Measurements from ENCODE around the gene TAAR8. TPM values are rescaled to one million over a fixed set of nuclear protein-coding genes. Genes with fewer than 3 reads are reported as not detected.
A peak's percentile ranks its signal among the peaks of the same experiment; 100 is the strongest.
"Not testable (repeated sequence)": the region's sequence is repeated elsewhere in the genome, so short reads cannot be mapped to it uniquely, and the experiment has no call there.

TAAR8 gene
- total RNA-seq = not detected

DNA sequence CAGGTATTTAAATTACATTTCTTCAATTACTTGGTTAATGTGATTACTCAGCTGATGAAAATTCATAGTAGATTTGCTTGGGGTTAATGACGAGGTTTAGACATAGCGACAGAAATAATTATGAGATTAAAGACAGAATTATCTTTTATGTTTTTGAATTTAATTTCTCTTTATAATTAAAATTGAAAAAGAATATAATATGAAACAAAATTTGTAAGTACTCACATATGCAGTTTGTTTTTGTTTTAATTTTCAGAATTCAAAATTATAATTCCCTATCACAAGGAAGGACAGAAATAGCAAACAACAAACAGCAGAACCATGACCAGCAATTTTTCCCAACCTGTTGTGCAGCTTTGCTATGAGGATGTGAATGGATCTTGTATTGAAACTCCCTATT, at the start of gene TAAR8:
TSS of gene TAAR8 (plus strand) at position 301 of the 400 bp plus-strand sequence. CDS start at position 322, 21 bp downstream.
- FAIRE-seq (no peak), DNase-seq (ENCODE audit: low spot score in 2 of 2) (no peak)

GRCh38 chr6:132504757-132505156, 47.7 kb upstream of the TAAR8 start:
- no peak for FAIRE-seq
- DNase-seq (ENCODE audit: low spot score in 2 of 2) = no peak

GRCh38 chr6:132505158-132505557, 47.3 kb upstream of the TAAR8 start:
- no peak for DNase-seq (ENCODE audit: low spot score in 2 of 2)
- FAIRE-seq = no peak

GRCh38 chr6:132506461-132506860, 46.0 kb upstream of the TAAR8 start:
- no peak for DNase-seq (ENCODE audit: low spot score in 2 of 2)
- no peak for FAIRE-seq

- DNase-seq (ENCODE audit: low spot score in 2 of 2) (no peak), FAIRE-seq (no peak)
Measured at GRCh38 chr6:132506869-132507808, 45.3 kb upstream of the TAAR8 start.

GRCh38 chr6:132511210-132511830, 41.2 kb upstream of the TAAR8 start:
- FAIRE-seq = no peak
- no peak for DNase-seq (ENCODE audit: low spot score in 2 of 2)

DNA sequence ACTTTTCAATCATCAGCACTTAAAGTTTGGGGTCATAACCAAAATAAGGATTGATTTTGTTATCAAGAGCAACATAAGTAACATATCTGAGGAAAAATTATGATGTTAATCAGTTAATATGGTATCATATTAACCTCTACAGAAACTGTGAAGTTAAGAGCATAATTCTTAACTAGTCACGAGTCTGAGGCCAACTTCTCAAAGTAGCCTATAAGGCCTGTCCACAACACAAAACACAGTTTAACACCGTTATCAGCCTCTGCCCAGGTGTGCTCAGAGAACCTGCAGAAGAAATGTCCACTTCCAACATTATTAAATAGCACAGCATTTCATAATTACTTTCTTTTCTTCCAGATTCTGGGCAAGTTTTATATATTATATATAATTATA, 40.6 kb upstream of the TAAR8 start:
- DNase-seq (ENCODE audit: low spot score in 2 of 2) = no peak
- FAIRE-seq = no peak

- no peak for FAIRE-seq
Measured at GRCh38 chr6:132512342-132512637, 40.2 kb upstream of the TAAR8 start.

DNA sequence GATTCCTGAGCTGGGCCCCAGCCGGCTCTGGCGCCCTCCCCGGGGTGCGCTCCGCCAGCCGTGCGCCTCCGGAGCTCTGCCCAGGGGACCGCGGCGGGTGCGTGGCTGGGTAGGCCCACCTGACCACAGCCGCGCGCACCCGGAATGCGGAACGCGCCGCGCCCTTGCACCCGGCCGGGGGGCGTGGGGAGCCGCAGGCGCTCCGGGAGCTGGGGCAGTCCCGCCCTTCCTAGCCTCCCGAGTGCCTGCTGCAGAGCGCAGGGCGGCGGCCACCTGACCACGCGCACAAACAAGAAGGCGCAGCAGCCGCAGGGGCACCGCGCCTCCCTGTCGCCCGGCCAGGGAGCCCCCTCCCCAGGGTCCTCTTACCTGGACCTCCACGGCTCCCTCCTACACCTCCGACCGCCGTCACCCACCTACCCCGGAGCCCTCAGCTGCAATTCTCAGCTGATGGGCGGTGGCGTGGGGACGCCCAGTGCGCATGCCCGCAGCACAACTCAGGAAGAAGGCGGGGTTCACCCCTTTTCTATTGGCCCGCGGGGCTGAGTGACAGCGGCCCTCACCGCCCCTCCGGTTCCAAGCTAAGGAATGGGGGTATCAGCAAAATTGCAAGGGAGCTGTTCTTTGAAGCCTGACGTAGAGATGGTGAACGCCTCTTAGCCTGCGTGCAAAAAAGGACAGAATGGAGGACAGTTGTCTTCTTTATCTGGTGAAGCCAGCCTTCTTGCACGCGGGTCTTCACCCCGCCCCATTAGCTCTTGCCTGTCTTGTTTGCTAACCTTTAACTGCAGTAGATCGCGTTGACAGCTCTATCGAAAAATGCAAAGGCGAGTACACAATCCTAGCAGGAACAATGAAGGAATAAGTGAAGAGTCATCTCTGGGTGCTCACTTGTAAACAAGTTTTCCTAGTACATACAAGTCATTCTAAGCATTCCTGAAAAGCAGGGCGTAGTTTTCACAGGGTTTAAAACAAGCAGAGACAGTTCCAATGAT, 39.5 kb upstream of the TAAR8 start, which contains the start of gene STX7:
TSS of gene STX7 (minus strand) at position 479 of the 995 bp plus-strand sequence. CDS start 9,586 bp downstream, outside the sequence.
- DNase-seq (ENCODE audit: low spot score in 2 of 2) (peak; percentile 88 to 89), FAIRE-seq (no peak)

More at GRCh38 chr6:132512342-132512637, 40.2 kb upstream of the TAAR8 start:
- DNase-seq (ENCODE audit: low spot score in 2 of 2) = no peak

DNA sequence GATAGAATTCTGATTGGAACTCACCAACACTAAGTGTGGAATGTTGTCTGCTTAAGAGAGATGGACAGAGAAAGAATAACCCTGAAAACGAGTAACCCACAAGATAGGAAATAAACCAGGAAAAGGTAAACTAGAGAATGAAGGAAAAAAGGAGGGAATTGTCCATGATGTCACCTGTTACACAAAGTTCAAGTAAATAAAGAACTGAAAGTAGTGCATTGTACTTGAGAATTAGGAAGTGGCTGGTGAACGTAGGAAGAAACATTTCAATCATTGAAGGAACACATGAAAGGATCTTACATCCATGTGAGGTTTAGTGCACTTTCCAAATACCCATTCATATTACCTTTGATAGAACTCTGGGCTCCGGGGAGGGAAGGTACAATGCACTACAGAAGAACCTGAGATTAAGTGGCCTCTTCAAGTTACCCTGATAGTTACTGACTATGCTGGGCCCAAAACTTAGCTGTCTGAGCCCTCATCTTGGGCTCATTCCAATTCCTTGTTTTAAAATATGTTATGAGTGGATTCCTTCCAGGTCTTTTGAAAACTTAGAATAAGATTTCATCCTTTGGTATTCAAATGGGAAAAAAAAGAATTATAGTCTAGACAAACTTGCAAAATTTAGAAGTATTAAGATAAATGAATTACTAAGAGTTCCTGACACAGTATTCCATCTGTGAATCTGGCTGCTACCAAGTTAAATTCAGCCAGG, 38.5 kb upstream of the TAAR8 start:
- FAIRE-seq (no peak), DNase-seq (ENCODE audit: low spot score in 2 of 2) (no peak)

DNA sequence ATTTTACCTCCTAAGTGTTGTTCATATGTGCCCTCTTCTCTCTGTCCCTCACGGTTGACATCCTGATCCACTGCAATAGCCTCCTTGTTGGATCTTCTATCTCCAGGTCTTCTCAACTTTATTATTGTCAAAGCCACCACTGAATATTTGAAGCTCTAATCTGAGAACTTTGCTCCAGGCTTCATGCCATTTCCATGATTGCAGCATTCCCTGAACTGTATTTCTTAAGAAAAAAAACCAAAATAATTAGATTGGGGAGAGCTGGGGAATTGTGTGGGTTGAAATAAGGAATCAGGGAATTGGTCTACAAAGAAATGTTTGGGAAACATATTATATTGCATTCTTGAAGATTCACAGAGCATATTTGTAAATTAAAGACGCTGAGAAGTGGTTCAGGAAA, 37.1 kb upstream of the TAAR8 start:
- FAIRE-seq = no peak

GRCh38 chr6:132520953-132521352, 31.5 kb upstream of the TAAR8 start:
- DNase-seq (ENCODE audit: low spot score in 2 of 2) (no peak), FAIRE-seq (no peak)

More for the DNA sequence above, 37.1 kb upstream of the TAAR8 start:
- no peak for DNase-seq (ENCODE audit: low spot score in 2 of 2)

- no peak for FAIRE-seq
- DNase-seq (ENCODE audit: low spot score in 2 of 2) = no peak
Measured at GRCh38 chr6:132524646-132525045, 27.8 kb upstream of the TAAR8 start.

DNA sequence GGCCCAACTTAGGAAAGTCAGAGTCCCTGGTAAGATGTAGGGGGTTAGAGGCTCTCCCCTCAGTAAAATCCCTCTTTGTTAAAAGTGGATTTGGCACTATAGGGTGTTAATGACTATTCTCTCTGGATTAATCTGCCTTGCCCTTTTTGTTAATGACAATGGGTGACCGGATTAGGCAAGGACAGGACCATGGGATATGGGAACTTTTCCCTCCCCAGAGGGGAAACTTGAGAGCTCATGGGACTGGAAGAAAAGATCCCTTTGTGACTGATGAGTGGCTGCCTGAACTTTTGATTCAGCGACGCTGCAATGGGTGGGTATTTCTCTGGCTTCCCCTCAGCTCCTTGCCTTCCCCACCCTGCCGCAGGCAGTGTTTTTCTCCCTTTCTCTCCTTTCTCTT, 26.6 kb upstream of the TAAR8 start:
- no peak for DNase-seq (ENCODE audit: low spot score in 2 of 2)
- FAIRE-seq = no peak

GRCh38 chr6:132526461-132526860, 26.0 kb upstream of the TAAR8 start:
- no peak for FAIRE-seq
- DNase-seq (ENCODE audit: low spot score in 2 of 2) = no peak

DNA sequence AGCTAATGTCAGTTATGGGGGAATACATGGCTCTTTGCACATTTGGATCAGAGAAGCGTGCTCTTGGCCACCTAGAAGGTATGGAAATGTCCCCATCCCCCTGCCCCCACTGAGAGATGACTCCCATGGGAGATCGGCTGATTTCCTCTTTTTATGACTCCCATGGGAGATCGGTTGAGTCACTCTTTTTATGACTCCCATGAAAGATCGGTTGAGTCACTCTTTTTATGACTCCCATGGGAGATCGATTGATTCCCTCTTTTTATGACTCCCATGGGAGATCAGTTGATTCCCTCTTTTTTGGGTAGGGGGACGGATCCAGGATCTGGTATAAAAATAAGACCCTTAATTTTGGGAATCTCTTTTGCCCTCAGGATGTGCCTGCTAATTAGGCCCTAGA, 24.7 kb upstream of the TAAR8 start:
- no peak for FAIRE-seq

DNA sequence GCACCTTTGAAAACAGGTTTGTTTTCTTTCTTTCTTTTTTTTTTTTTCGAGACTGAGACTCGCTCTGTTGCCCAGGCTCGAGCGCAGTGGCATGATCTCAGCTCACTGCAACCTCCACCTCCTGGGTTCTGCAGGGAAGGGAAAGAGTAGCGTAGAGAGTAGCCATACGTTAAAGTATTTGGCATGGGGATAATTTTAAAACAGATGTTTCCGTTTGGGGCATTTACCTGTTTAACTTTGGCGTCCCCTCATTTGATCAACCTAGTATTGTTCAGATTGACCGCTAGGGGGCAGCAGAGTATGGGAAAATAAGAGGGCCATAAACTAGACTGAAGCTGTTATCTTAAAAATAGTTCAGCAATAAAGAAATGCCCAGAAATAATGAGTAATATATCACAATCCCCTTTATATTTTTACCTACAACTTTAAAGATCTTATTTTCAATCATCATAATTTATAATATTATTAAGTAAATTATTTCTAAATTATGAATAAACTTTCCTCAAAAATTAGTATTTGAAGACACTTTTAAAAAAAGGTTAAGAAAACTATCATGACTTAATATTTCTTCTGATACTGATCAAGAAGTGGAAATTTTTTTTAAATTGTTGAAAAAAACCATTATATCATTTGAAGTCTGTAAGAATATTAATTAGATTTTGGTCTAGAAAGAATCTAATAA, 22.0 kb upstream of the TAAR8 start:
- peak; percentile 99 for FAIRE-seq
- DNase-seq (ENCODE audit: low spot score in 2 of 2) = peak in 1 of 2 donors; percentile 18

More for the DNA sequence above, 24.7 kb upstream of the TAAR8 start:
- no peak for DNase-seq (ENCODE audit: low spot score in 2 of 2)

DNA sequence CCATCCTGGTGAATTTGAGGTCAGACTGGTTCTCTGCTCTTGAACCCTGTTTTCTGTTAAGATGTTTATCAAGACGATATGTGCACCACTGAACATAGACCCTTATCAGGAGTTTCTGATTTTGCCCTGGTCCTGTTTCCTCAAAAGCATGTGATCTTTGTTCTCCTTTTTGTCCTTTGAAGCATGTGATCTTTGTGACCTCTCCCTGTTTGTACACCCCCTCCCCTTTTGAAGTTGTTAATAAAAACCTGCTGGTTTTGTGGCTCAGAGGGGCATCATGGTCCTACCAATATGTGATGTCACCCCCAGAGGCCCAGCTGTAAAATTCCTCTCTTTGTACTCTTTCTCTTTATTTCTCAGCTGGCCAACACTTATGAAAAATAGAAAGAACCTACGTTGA, 17.9 kb upstream of the TAAR8 start:
- not testable (repeated sequence) for DNase-seq (ENCODE audit: low spot score in 2 of 2); FAIRE-seq

GRCh38 chr6:132537145-132537544, 15.3 kb upstream of the TAAR8 start:
- FAIRE-seq (no peak), DNase-seq (ENCODE audit: low spot score in 2 of 2) (no peak)
